Loucy (cell line): Measurements from ENCODE around the gene CFAP77.

Experiments used
- H2AFZ ChIP-seq: fragments of 200-600 bp; sonication (generic); 2 replicates; pipeline ENCODE4 v1.6.0; 2016; ENCODE audit warnings: antibody characterized with exemption, mild to moderate bottlenecking, low read length, moderate library complexity
- H3F3A ChIP-seq: fragments of 200-600 bp; 2 replicates; pipeline ENCODE4 v1.6.0; 2016; ENCODE audit warnings: antibody characterized with exemption, low read depth, mild to moderate bottlenecking
- H3K27me3 ChIP-seq: fragments of 200-600 bp; sonication (generic); 2 replicates; pipeline ENCODE4 v1.6.1; 2014; ENCODE audit warnings: low read length, mild to moderate bottlenecking; ENCODE audit not compliant: insufficient read depth, poor library complexity, severe bottlenecking
- H3K36me3 ChIP-seq: fragments of 200-600 bp; sonication (generic); 2 replicates; pipeline ENCODE4 v1.6.1; 2016; ENCODE audit warnings: low read length; ENCODE audit not compliant: insufficient read depth
- H3K4me1 ChIP-seq: fragments of 200-600 bp; sonication (generic); 2 replicates; pipeline ENCODE4 v1.5.1; 2014; ENCODE audit warnings: low read length, mild to moderate bottlenecking; ENCODE audit not compliant: insufficient read depth, poor library complexity, severe bottlenecking
- H3K4me2 ChIP-seq: fragments of 200-600 bp; sonication (generic); 2 replicates; pipeline ENCODE4 v1.6.0; 2014; ENCODE audit warnings: antibody characterized with exemption, low read length, low read depth, mild to moderate bottlenecking; ENCODE audit not compliant: poor library complexity, severe bottlenecking
- H3K4me3 ChIP-seq: fragments of 200-600 bp; sonication (generic); 2 replicates; pipeline ENCODE4 v1.5.1; 2014; ENCODE audit warnings: low read length, mild to moderate bottlenecking, mixed read lengths; ENCODE audit not compliant: poor library complexity, severe bottlenecking
- H3K79me2 ChIP-seq: fragments of 200-600 bp; sonication (generic); 2 replicates; pipeline ENCODE4 v1.6.1; 2014; ENCODE audit warnings: low read length; ENCODE audit not compliant: insufficient read depth
- H3K9ac ChIP-seq: fragments of 200-600 bp; sonication (generic); 2 replicates; pipeline ENCODE4 v1.6.0; 2014; ENCODE audit warnings: mild to moderate bottlenecking, low read depth, low read length, moderate library complexity; ENCODE audit not compliant: poor library complexity, severe bottlenecking
- H3K9me2 ChIP-seq: fragments of 200-600 bp; sonication (generic); replicated peaks from 2 replicates; pipeline ENCODE4 v1.6.1; 2016; ENCODE audit warnings: low read depth, low read length, mixed read lengths
- H3K9me3 ChIP-seq: fragments of 200-600 bp; sonication (generic); 2 replicates; pipeline ENCODE4 v1.6.1; 2014; ENCODE audit warnings: mild to moderate bottlenecking, antibody characterized with exemption, low read length, low read depth; ENCODE audit not compliant: insufficient read depth
- H4K20me1 ChIP-seq: fragments of 200-600 bp; sonication (generic); 2 replicates; pipeline ENCODE4 v1.6.0; 2014; ENCODE audit warnings: antibody characterized with exemption, low read length, mild to moderate bottlenecking; ENCODE audit not compliant: insufficient read depth, poor library complexity, severe bottlenecking
- EZH2phosphoT487 ChIP-seq: fragments of 200-600 bp; IDR thresholded peaks from 2 replicates; pipeline ENCODE4 v1.6.1; 2018; ENCODE audit warnings: antibody characterized with exemption, mild to moderate bottlenecking, moderate library complexity, borderline replicate concordance
- TF ChIP-seq, protein P1 (sequence below): fragments of 200-600 bp; sonication (generic); conservative IDR thresholded peaks from 2 replicates; pipeline ENCODE4 v1.5.1; 2014; ENCODE audit warnings: mild to moderate bottlenecking, antibody characterized with exemption, low read length

CFAP77 gene

DNA sequence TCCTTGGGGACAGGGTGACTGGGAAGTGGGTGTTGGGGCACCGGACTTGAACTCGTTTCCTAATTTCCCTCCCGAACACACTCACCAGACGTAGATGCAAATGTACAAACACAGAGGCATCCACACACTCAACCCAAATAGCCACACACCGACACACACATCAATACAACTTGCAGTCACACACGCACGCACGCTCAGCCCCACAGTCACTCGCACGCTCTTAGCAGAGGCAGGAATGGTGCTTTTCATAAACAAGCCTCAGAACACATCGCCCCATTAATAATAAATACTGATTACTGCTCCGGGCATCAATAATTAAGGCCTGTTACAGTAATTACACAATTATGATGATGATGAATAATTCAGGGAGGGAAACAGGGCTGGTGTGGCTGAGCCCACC, 178.1 kb downstream of the CFAP77 start:
- H3K36me3 ChIP-seq, result no peaks in the 10 kb centered on the region; the same call in 1 of the 2 replicates
- H3K4me1 ChIP-seq, result no peaks in the 10 kb centered on the region
- H3K27me3 ChIP-seq, result no peaks in the 10 kb centered on the region
- no peaks in the 10 kb centered on the region for H3K79me2 ChIP-seq
- TF ChIP-seq EZH2phosphoT487, result no peak
- TF ChIP-seq, protein P1, sequence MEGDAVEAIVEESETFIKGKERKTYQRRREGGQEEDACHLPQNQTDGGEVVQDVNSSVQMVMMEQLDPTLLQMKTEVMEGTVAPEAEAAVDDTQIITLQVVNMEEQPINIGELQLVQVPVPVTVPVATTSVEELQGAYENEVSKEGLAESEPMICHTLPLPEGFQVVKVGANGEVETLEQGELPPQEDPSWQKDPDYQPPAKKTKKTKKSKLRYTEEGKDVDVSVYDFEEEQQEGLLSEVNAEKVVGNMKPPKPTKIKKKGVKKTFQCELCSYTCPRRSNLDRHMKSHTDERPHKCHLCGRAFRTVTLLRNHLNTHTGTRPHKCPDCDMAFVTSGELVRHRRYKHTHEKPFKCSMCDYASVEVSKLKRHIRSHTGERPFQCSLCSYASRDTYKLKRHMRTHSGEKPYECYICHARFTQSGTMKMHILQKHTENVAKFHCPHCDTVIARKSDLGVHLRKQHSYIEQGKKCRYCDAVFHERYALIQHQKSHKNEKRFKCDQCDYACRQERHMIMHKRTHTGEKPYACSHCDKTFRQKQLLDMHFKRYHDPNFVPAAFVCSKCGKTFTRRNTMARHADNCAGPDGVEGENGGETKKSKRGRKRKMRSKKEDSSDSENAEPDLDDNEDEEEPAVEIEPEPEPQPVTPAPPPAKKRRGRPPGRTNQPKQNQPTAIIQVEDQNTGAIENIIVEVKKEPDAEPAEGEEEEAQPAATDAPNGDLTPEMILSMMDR, result no peak
- H4K20me1 ChIP-seq, result no peaks in the 10 kb centered on the region
- H3K9ac ChIP-seq, result no peak overlapping the region
- H2AFZ ChIP-seq, result no peak overlapping the region
- no peak overlapping the region for H3K4me2 ChIP-seq
- no peaks in the 10 kb centered on the region for H3F3A ChIP-seq
- H3K9me2 ChIP-seq, result no peaks in the 10 kb centered on the region
- H3K4me3 ChIP-seq, result no peak overlapping the region
- no peaks in the 10 kb centered on the region for H3K9me3 ChIP-seq

DNA sequence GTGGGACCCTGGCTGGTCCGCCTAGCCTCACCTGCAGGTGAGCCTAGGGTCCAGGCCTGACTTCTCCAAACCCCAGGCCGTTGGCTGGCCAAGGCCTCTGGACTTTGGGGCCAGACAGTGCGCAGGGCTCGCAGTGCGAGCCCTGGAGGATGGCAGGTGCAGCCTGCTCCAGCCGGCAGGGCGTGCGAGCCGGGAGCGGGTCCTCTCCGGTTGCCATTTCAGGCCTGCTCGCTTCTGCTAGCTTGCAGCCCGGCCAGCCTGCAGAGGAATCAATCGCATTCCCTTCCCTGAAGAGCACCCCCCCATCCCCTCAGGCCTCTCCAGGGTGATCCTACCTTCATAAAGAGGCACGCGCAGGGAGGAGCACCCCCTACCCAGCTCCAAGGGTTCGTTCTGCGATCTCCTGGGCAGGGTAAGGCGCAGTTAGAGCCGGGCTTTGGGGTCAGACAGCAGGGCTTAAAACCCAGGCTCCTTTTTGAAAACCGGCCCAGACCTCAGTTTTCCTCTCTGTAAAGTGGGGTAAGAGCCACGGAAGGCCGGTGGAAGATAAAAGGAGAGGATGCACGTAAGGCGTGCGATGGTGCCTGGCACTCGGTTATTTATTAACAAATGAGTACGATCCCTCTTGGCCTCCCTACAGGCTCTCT, 178.6 kb downstream of the CFAP77 start:
- TF ChIP-seq, protein P1, result no peak
- no peak for TF ChIP-seq EZH2phosphoT487
- Histone ChIP-seq H3K9me3 (no peaks in the 10 kb centered on the region), H3K4me3 (no peak overlapping the region), H3K36me3 (no peaks in the 10 kb centered on the region; the same call in 1 of the 2 replicates), H3K4me1 (no peaks in the 10 kb centered on the region), H3F3A (no peaks in the 10 kb centered on the region), H2AFZ (no peak overlapping the region), H4K20me1 (no peaks in the 10 kb centered on the region), H3K9me2 (no peaks in the 10 kb centered on the region), H3K9ac (no peak overlapping the region), H3K79me2 (no peaks in the 10 kb centered on the region), H3K27me3 (no peaks in the 10 kb centered on the region), H3K4me2 (no peak overlapping the region)

DNA sequence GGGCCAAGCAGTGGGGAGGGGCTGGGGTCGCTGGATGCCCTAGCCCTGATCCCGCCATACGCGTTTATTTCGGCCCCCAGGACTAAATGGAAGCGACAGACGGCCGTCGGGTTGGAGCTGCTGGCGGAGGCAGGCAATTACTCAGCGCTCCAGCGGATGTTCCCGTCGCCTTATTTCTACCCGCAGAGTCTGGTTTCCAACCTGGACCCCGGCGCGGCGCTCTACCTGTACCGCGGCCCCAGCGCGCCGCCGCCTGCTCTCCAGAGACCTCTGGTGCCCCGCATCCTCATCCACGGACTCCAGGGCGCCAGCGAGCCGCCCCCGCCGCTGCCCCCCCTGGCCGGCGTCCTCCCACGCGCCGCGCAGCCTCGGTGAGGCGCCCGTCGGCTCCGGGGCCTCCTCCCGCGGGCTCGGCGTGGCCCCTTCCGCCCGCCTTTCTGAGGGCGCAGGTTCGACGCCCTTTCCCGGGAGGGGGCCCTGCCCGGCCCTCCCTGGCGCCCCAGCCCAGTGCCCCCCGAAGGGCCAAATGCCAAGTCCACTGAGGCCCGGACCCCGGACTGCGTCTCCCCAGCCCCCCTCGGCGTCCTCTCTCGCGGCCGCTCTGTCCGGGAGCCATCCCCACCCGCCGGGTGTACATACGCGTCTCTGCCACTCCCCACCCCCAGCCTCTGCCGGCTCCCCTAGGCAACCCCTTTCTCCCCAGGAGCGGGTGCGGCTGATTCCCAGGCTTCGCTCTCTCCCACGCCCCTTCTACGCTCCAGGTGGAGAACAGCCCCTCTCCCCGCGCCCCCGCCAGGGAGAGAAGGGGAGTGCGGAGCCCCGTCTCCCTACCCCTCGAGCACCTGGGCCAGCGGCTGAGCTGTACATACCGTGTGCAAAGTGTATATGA, 179.4 kb downstream of the CFAP77 start:
- Histone ChIP-seq H3K4me3 (no peak overlapping the region), H3K4me2 (no peak overlapping the region), H3K79me2 (no peaks in the 10 kb centered on the region)

More for the DNA sequence above, 179.4 kb downstream of the CFAP77 start:
- Histone ChIP-seq H3K9me2 (no peaks in the 10 kb centered on the region), H2AFZ (no peak overlapping the region), H3F3A (no peaks in the 10 kb centered on the region), H3K4me1 (no peaks in the 10 kb centered on the region), H3K9me3 (no peaks in the 10 kb centered on the region), H3K27me3 (no peaks in the 10 kb centered on the region), H3K9ac (no peak overlapping the region), H3K36me3 (peaks cover 4% of the 10 kb centered on the region; the same call in 1 of the 2 replicates), H4K20me1 (no peaks in the 10 kb centered on the region)
- TF ChIP-seq, protein P1, result no peak
- TF ChIP-seq EZH2phosphoT487, result no peak
